ENCODE data around the gene ZC3H12C. TPM values are rescaled to one million over a fixed set of nuclear protein-coding genes. Genes with fewer than 3 reads are reported as not detected.

The ZC3H12C gene
- polyA plus RNA-seq, 2 donors = 0.66 to 0.77 TPM

GRCh38 chr11:110134110-110134509 lies 40.9 kb downstream of the ZC3H12C start:
- H3K4me3 ChIP-seq (ENCODE audit: low read depth in 1 of 2, low read length in 2 of 2) = no peak overlapping the region
- no peaks in the 10 kb centered on the region for H3K4me1 ChIP-seq (ENCODE audit: control insufficient read depth in 2 of 2, insufficient read depth in 2 of 2, low read length in 1 of 2)
- H3K27me3 ChIP-seq (ENCODE audit: control insufficient read depth in 1 of 2, insufficient read depth in 2 of 2, low read length in 2 of 2) = no peaks in the 10 kb centered on the region
- H3K27ac ChIP-seq (ENCODE audit: low read depth in 2 of 2, low read length in 1 of 2) = no peak overlapping the region
- no peaks in the 10 kb centered on the region for H3K36me3 ChIP-seq (ENCODE audit: control insufficient read depth in 2 of 2, insufficient read depth in 2 of 2, low read length in 1 of 2)
- WGBS, 2 donors = 85 to 88% methylated on average over 6 of the region's 6 CpGs
- no peaks in the 10 kb centered on the region for H3K9me3 ChIP-seq (ENCODE audit: control insufficient read depth in 2 of 2, insufficient read depth in 1 of 2, low read depth in 1 of 2, low read length in 1 of 2)

GRCh38 chr11:110141812-110142211 lies 48.6 kb downstream of the ZC3H12C start:
- Histone ChIP-seq H3K27ac (ENCODE audit: low read depth in 2 of 2, low read length in 1 of 2) (no peak overlapping the region), H3K27me3 (ENCODE audit: control insufficient read depth in 1 of 2, insufficient read depth in 2 of 2, low read length in 2 of 2) (no peaks in the 10 kb centered on the region), H3K9me3 (ENCODE audit: control insufficient read depth in 2 of 2, insufficient read depth in 1 of 2, low read depth in 1 of 2, low read length in 1 of 2) (no peaks in the 10 kb centered on the region), H3K4me3 (ENCODE audit: low read depth in 1 of 2, low read length in 2 of 2) (no peak overlapping the region), H3K36me3 (ENCODE audit: control insufficient read depth in 2 of 2, insufficient read depth in 2 of 2, low read length in 1 of 2) (no peaks in the 10 kb centered on the region), H3K4me1 (ENCODE audit: control insufficient read depth in 2 of 2, insufficient read depth in 2 of 2, low read length in 1 of 2) (no peaks in the 10 kb centered on the region)

GRCh38 chr11:110147962-110148709 lies 54.9 kb downstream of the ZC3H12C start:
- WGBS, 2 donors = 61% methylated on average over 3 of the region's 3 CpGs
- Histone ChIP-seq H3K4me3 (ENCODE audit: low read depth in 1 of 2, low read length in 2 of 2) (no peak overlapping the region), H3K9me3 (ENCODE audit: control insufficient read depth in 2 of 2, insufficient read depth in 1 of 2, low read depth in 1 of 2, low read length in 1 of 2) (no peaks in the 10 kb centered on the region), H3K27ac (ENCODE audit: low read depth in 2 of 2, low read length in 1 of 2) (no peak overlapping the region), H3K4me1 (ENCODE audit: control insufficient read depth in 2 of 2, insufficient read depth in 2 of 2, low read length in 1 of 2) (no peaks in the 10 kb centered on the region), H3K36me3 (ENCODE audit: control insufficient read depth in 2 of 2, insufficient read depth in 2 of 2, low read length in 1 of 2) (peaks cover 0 to 2% of the 10 kb centered on the region in 2 donors), H3K27me3 (ENCODE audit: control insufficient read depth in 1 of 2, insufficient read depth in 2 of 2, low read length in 2 of 2) (no peaks in the 10 kb centered on the region)

GRCh38 chr11:110148775-110149744 lies 55.9 kb downstream of the ZC3H12C start:
- Histone ChIP-seq H3K9me3 (ENCODE audit: control insufficient read depth in 2 of 2, insufficient read depth in 1 of 2, low read depth in 1 of 2, low read length in 1 of 2) (no peaks in the 10 kb centered on the region), H3K27ac (ENCODE audit: low read depth in 2 of 2, low read length in 1 of 2) (no peak overlapping the region), H3K36me3 (ENCODE audit: control insufficient read depth in 2 of 2, insufficient read depth in 2 of 2, low read length in 1 of 2) (peaks cover 0 to 2% of the 10 kb centered on the region in 2 donors), H3K4me1 (ENCODE audit: control insufficient read depth in 2 of 2, insufficient read depth in 2 of 2, low read length in 1 of 2) (no peaks in the 10 kb centered on the region), H3K27me3 (ENCODE audit: control insufficient read depth in 1 of 2, insufficient read depth in 2 of 2, low read length in 2 of 2) (no peaks in the 10 kb centered on the region), H3K4me3 (ENCODE audit: low read depth in 1 of 2, low read length in 2 of 2) (no peak overlapping the region)
- WGBS, 2 donors = 68 to 73% methylated on average over 9 of the region's 9 CpGs

- 36 to 47% methylated on average over 1 of the region's 1 CpG for WGBS, 2 donors
- no peaks in the 10 kb centered on the region for H3K27me3 ChIP-seq (ENCODE audit: control insufficient read depth in 1 of 2, insufficient read depth in 2 of 2, low read length in 2 of 2)
- peaks cover 0 to 2% of the 10 kb centered on the region in 2 donors for H3K36me3 ChIP-seq (ENCODE audit: control insufficient read depth in 2 of 2, insufficient read depth in 2 of 2, low read length in 1 of 2)
Observed at GRCh38 chr11:110152199-110152598, 59.0 kb downstream of the ZC3H12C start.

GRCh38 chr11:110153474-110153873 lies 60.3 kb downstream of the ZC3H12C start:
- no peak overlapping the region for H3K4me3 ChIP-seq (ENCODE audit: low read depth in 1 of 2, low read length in 2 of 2)
- H3K9me3 ChIP-seq (ENCODE audit: control insufficient read depth in 2 of 2, insufficient read depth in 1 of 2, low read depth in 1 of 2, low read length in 1 of 2) = no peaks in the 10 kb centered on the region
- H3K36me3 ChIP-seq (ENCODE audit: control insufficient read depth in 2 of 2, insufficient read depth in 2 of 2, low read length in 1 of 2) = peaks cover 0 to 2% of the 10 kb centered on the region in 2 donors
- H3K27ac ChIP-seq (ENCODE audit: low read depth in 2 of 2, low read length in 1 of 2) = no peak overlapping the region
- no peaks in the 10 kb centered on the region for H3K27me3 ChIP-seq (ENCODE audit: control insufficient read depth in 1 of 2, insufficient read depth in 2 of 2, low read length in 2 of 2)
- no peaks in the 10 kb centered on the region for H3K4me1 ChIP-seq (ENCODE audit: control insufficient read depth in 2 of 2, insufficient read depth in 2 of 2, low read length in 1 of 2)

More at GRCh38 chr11:110152199-110152598, 59.0 kb downstream of the ZC3H12C start:
- H3K4me3 ChIP-seq (ENCODE audit: low read depth in 1 of 2, low read length in 2 of 2) = no peak overlapping the region
- no peaks in the 10 kb centered on the region for H3K4me1 ChIP-seq (ENCODE audit: control insufficient read depth in 2 of 2, insufficient read depth in 2 of 2, low read length in 1 of 2)
- no peaks in the 10 kb centered on the region for H3K9me3 ChIP-seq (ENCODE audit: control insufficient read depth in 2 of 2, insufficient read depth in 1 of 2, low read depth in 1 of 2, low read length in 1 of 2)
- no peak overlapping the region for H3K27ac ChIP-seq (ENCODE audit: low read depth in 2 of 2, low read length in 1 of 2)

GRCh38 chr11:110156503-110156902 lies 63.3 kb downstream of the ZC3H12C start:
- 90 to 92% methylated on average over 4 of the region's 4 CpGs for WGBS, 2 donors
- Histone ChIP-seq H3K27me3 (ENCODE audit: control insufficient read depth in 1 of 2, insufficient read depth in 2 of 2, low read length in 2 of 2) (no peaks in the 10 kb centered on the region), H3K27ac (ENCODE audit: low read depth in 2 of 2, low read length in 1 of 2) (no peak overlapping the region), H3K36me3 (ENCODE audit: control insufficient read depth in 2 of 2, insufficient read depth in 2 of 2, low read length in 1 of 2) (peaks cover 4 to 5% of the 10 kb centered on the region in 2 donors), H3K9me3 (ENCODE audit: control insufficient read depth in 2 of 2, insufficient read depth in 1 of 2, low read depth in 1 of 2, low read length in 1 of 2) (no peaks in the 10 kb centered on the region), H3K4me1 (ENCODE audit: control insufficient read depth in 2 of 2, insufficient read depth in 2 of 2, low read length in 1 of 2) (no peaks in the 10 kb centered on the region), H3K4me3 (ENCODE audit: low read depth in 1 of 2, low read length in 2 of 2) (no peak overlapping the region)

GRCh38 chr11:110158317-110159200 lies 65.4 kb downstream of the ZC3H12C start:
- 85 to 87% methylated on average over 9 of the region's 9 CpGs for WGBS, 2 donors
- Histone ChIP-seq H3K27me3 (ENCODE audit: control insufficient read depth in 1 of 2, insufficient read depth in 2 of 2, low read length in 2 of 2) (no peaks in the 10 kb centered on the region), H3K9me3 (ENCODE audit: control insufficient read depth in 2 of 2, insufficient read depth in 1 of 2, low read depth in 1 of 2, low read length in 1 of 2) (no peaks in the 10 kb centered on the region), H3K36me3 (ENCODE audit: control insufficient read depth in 2 of 2, insufficient read depth in 2 of 2, low read length in 1 of 2) (peaks cover 3 to 6% of the 10 kb centered on the region in 2 donors), H3K4me1 (ENCODE audit: control insufficient read depth in 2 of 2, insufficient read depth in 2 of 2, low read length in 1 of 2) (no peaks in the 10 kb centered on the region), H3K27ac (ENCODE audit: low read depth in 2 of 2, low read length in 1 of 2) (no peak overlapping the region), H3K4me3 (ENCODE audit: low read depth in 1 of 2, low read length in 2 of 2) (no peak overlapping the region)

GRCh38 chr11:110159476-110159875 lies 66.3 kb downstream of the ZC3H12C start:
- no peak overlapping the region for H3K27ac ChIP-seq (ENCODE audit: low read depth in 2 of 2, low read length in 1 of 2)
- no peaks in the 10 kb centered on the region for H3K9me3 ChIP-seq (ENCODE audit: control insufficient read depth in 2 of 2, insufficient read depth in 1 of 2, low read depth in 1 of 2, low read length in 1 of 2)
- H3K4me1 ChIP-seq (ENCODE audit: control insufficient read depth in 2 of 2, insufficient read depth in 2 of 2, low read length in 1 of 2) = no peaks in the 10 kb centered on the region
- peaks cover 3 to 8% of the 10 kb centered on the region in 2 donors for H3K36me3 ChIP-seq (ENCODE audit: control insufficient read depth in 2 of 2, insufficient read depth in 2 of 2, low read length in 1 of 2)
- no peak overlapping the region for H3K4me3 ChIP-seq (ENCODE audit: low read depth in 1 of 2, low read length in 2 of 2)
- WGBS, 2 donors = 87 to 89% methylated on average over 1 of the region's 1 CpG
- H3K27me3 ChIP-seq (ENCODE audit: control insufficient read depth in 1 of 2, insufficient read depth in 2 of 2, low read length in 2 of 2) = no peaks in the 10 kb centered on the region
